HG02840 (cell line): ENCODE results near the gene OR2T2.
A peak's percentile ranks its signal among the peaks of the same experiment; 100 is the strongest.
"Not testable (repeated sequence)": the region's sequence is repeated elsewhere in the genome, so short reads cannot be mapped to it uniquely, and the experiment has no call there.

Source experiments
- ATAC-seq: cut with Tn5 transposase; IDR thresholded peaks from one replicate; pipeline ENCODE4 v1.9.1; 2021; ENCODE audit warnings: mild to moderate bottlenecking, moderate library complexity, moderate number of reproducible peaks; ENCODE audit not compliant: unreplicated experiment, low FRiP score

OR2T2 gene

GRCh38 chr1:248445399-248445798, at the start of gene OR2T2:
TSS of gene OR2T2 (plus strand) at chr1:248445637. CDS start at chr1:248452798, 7,161 bp downstream.
- ATAC-seq: not testable (repeated sequence)

- ATAC-seq: no peak
Observed at GRCh38 chr1:248402748-248403147, 42.7 kb upstream of the OR2T2 start, which contains the start of gene OR2T1. TSS of gene OR2T1 (plus strand) at chr1:248403048. CDS start at chr1:248406148, 3,100 bp downstream.

- ATAC-seq: no peak
Observed at GRCh38 chr1:248404024-248404423, 41.4 kb upstream of the OR2T2 start.

GRCh38 chr1:248406721-248407692, 38.4 kb upstream of the OR2T2 start:
- ATAC-seq: no peak

GRCh38 chr1:248416226-248416625, 29.2 kb upstream of the OR2T2 start:
- ATAC-seq: no peak

- no peak for ATAC-seq
Observed at GRCh38 chr1:248417854-248418253, 27.6 kb upstream of the OR2T2 start.

- no peak for ATAC-seq
Observed at GRCh38 chr1:248421384-248421783, 24.1 kb upstream of the OR2T2 start.

- peak; percentile 24 for ATAC-seq
Observed at GRCh38 chr1:248427526-248428191, 17.8 kb upstream of the OR2T2 start.

GRCh38 chr1:248428192-248428533, 17.3 kb upstream of the OR2T2 start:
- peak; percentile 86 for ATAC-seq

GRCh38 chr1:248431683-248432082, 13.8 kb upstream of the OR2T2 start:
- not testable (repeated sequence) for ATAC-seq

- ATAC-seq: not testable (repeated sequence)
Observed at GRCh38 chr1:248432201-248432600, 13.2 kb upstream of the OR2T2 start.

- not testable (repeated sequence) for ATAC-seq
Observed at GRCh38 chr1:248433811-248434415, 11.5 kb upstream of the OR2T2 start.

GRCh38 chr1:248434913-248435312, 10.5 kb upstream of the OR2T2 start:
- ATAC-seq: not testable (repeated sequence)

- ATAC-seq: not testable (repeated sequence)
Observed at GRCh38 chr1:248436303-248436702, 9.1 kb upstream of the OR2T2 start.

- not testable (repeated sequence) for ATAC-seq
Observed at GRCh38 chr1:248438668-248439067, 6.8 kb upstream of the OR2T2 start.

GRCh38 chr1:248439283-248439682, 6.2 kb upstream of the OR2T2 start:
- ATAC-seq: not testable (repeated sequence)

- not testable (repeated sequence) for ATAC-seq
Observed at GRCh38 chr1:248442500-248443277, 2.7 kb upstream of the OR2T2 start.

GRCh38 chr1:248444603-248445002, 834 bp upstream of the OR2T2 start:
- ATAC-seq: not testable (repeated sequence)

- ATAC-seq: peak; percentile 58
Observed at GRCh38 chr1:248448409-248449074, 3.1 kb downstream of the OR2T2 start.
